Activated CD4-positive, alpha-beta memory T cell treated with anti-CD3 and anti-CD28 coated beads, Interleukin-2, amount 10 ng/mL, durations not matched to agents 7 days and 5 days (primary cell): ENCODE results near the gene EMID1. TPM values are rescaled to one million over a fixed set of nuclear protein-coding genes. Genes with fewer than 3 reads are reported as not detected.

Source experiments
- CTCF ChIA-PET: fragments of 350-600 bp; sonication (Branson Sonifier 250); formaldehyde crosslinking; loops from one replicate; lab custom pipeline; 2021; ENCODE audit warnings: antibody characterized with exemption, inconsistent platforms; lab: Charles Lee
- POLR2A ChIA-PET: fragments of 350-600 bp; sonication (Branson Sonifier 250); formaldehyde crosslinking; loops from one replicate; lab custom pipeline; 2021; ENCODE audit warnings: antibody characterized with exemption; lab: Charles Lee
- DNase-seq: peaks from one replicate; pipeline ENCODE4 v3.0.0-alpha.2; 2020
- H3K27ac Mint-ChIP-seq: one replicate; pipeline ENCODE4 v1.8.0; 2021; ENCODE audit warnings: mild to moderate bottlenecking, mixed read lengths
- H3K27me3 Mint-ChIP-seq: one replicate; pipeline ENCODE4 v1.8.0; 2021; ENCODE audit warnings: mixed read lengths
- H3K36me3 Mint-ChIP-seq: one replicate; pipeline ENCODE4 v1.8.0; 2021; ENCODE audit warnings: low read depth, mixed read lengths
- H3K4me1 Mint-ChIP-seq: one replicate; pipeline ENCODE4 v1.8.0; 2021; ENCODE audit warnings: mixed read lengths
- H3K4me3 Mint-ChIP-seq: one replicate; pipeline ENCODE4 v1.8.0; 2021; ENCODE audit warnings: mild to moderate bottlenecking, mixed read lengths
- H3K9me3 Mint-ChIP-seq: one replicate; pipeline ENCODE4 v1.8.0; 2021; ENCODE audit warnings: mixed read lengths
- total RNA-seq, 2 experiments: library from RNA; stranded (reverse); gene quantifications; one replicate each; pipeline ENCODE4 v1.2.3, GENCODE V29; 2021

Gene EMID1
- total RNA-seq, 2 experiments from 2014 or later, result 0.18 TPM; not detected in 1

- Mint-ChIP-seq H3K27ac (no peak overlapping the region), H3K4me3 (no peak overlapping the region), H3K36me3 (peaks cover 83% of the 10 kb centered on the region), H3K27me3 (no peaks in the 10 kb centered on the region), H3K4me1 (peaks cover 12% of the 10 kb centered on the region), H3K9me3 (no peaks in the 10 kb centered on the region)
- CTCF ChIA-PET, result interaction anchor here (1.7 kb wide), 1 partner anchor 25 kb away, joined by 5 read pairs; no protein-coding TSS in a partner anchor
- POLR2A ChIA-PET, result interaction anchor here (2.4 to 3.9 kb wide), 2 partner anchors 15 to 18 kb away, joined by 6 to 28 read pairs; partner anchors contain the start of gene EWSR1
- no peak for DNase-seq
These were observed 83.1 kb downstream of the EMID1 start for GRCh38 chr22:29288837-29289236.

DNA sequence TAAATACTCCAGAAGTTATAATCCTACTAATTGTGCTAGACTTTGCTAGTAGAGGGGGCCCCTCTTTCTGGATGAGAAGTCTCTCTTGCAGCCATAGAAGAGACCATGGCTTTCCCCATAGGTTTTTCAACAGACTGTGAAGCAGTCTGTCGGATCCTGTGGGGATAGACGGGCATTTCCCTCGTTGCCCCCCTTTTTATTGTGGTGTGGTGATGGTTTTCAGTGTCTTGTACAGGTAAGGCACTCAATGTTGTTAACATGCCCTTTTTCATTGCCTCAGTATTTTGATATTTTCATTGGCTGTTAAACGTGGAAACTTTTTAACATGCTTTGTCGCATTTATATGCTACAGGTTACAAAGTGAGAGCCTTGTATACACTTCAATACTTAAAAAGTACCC is 84.4 kb downstream of the EMID1 start:
- POLR2A ChIA-PET, result interaction anchor here (1.0 to 1.2 kb wide), 3 partner anchors 11 to 17 kb away, joined by 3 read pairs; no protein-coding TSS in a partner anchor
- Mint-ChIP-seq H3K4me3 (no peak overlapping the region), H3K27ac (no peak overlapping the region), H3K36me3 (peaks cover 86% of the 10 kb centered on the region), H3K27me3 (no peaks in the 10 kb centered on the region), H3K4me1 (peaks cover 9% of the 10 kb centered on the region), H3K9me3 (no peaks in the 10 kb centered on the region)
- CTCF ChIA-PET, result no interaction called here
- DNase-seq, result no peak

- H3K9me3 Mint-ChIP-seq, result no peaks in the 10 kb centered on the region
- H3K36me3 Mint-ChIP-seq, result peaks cover 85% of the 10 kb centered on the region
- H3K27me3 Mint-ChIP-seq, result no peaks in the 10 kb centered on the region
- ChIA-PET CTCF (no interaction called here), POLR2A (interaction anchor here (1.0 to 1.2 kb wide), 3 partner anchors 10 to 18 kb away, joined by 3 read pairs; no protein-coding TSS in a partner anchor)
- H3K4me3 Mint-ChIP-seq, result no peak overlapping the region
- H3K4me1 Mint-ChIP-seq, result peaks cover 9% of the 10 kb centered on the region
- no peak overlapping the region for H3K27ac Mint-ChIP-seq
- DNase-seq, result no peak
These were observed 85.5 kb downstream of the EMID1 start for GRCh38 chr22:29291215-29291614.

GRCh38 chr22:29292379-29292778 is 86.7 kb downstream of the EMID1 start:
- Mint-ChIP-seq H3K4me3 (no peak overlapping the region), H3K9me3 (no peaks in the 10 kb centered on the region), H3K4me1 (peaks cover 7% of the 10 kb centered on the region), H3K36me3 (peaks cover 82% of the 10 kb centered on the region), H3K27me3 (no peaks in the 10 kb centered on the region), H3K27ac (no peak overlapping the region)
- ChIA-PET CTCF (no interaction called here), POLR2A (interaction anchor here (1.2 kb wide), 1 partner anchor 11 kb away, joined by 3 read pairs; no protein-coding TSS in a partner anchor)
- DNase-seq, result no peak

GRCh38 chr22:29298641-29299040 is 92.9 kb downstream of the EMID1 start:
- Mint-ChIP-seq H3K27ac (no peak overlapping the region), H3K4me1 (peaks cover 4% of the 10 kb centered on the region), H3K36me3 (peaks cover 61% of the 10 kb centered on the region), H3K4me3 (no peak overlapping the region), H3K9me3 (no peaks in the 10 kb centered on the region), H3K27me3 (no peaks in the 10 kb centered on the region)
- POLR2A ChIA-PET, result no interaction called here
- CTCF ChIA-PET, result no interaction called here
- no peak for DNase-seq

- CTCF ChIA-PET, result no interaction called here
- no peak for DNase-seq
- H3K27me3 Mint-ChIP-seq, result no peaks in the 10 kb centered on the region
- no peak overlapping the region for H3K4me3 Mint-ChIP-seq
- POLR2A ChIA-PET, result no interaction called here
- peaks cover 55% of the 10 kb centered on the region for H3K36me3 Mint-ChIP-seq
- H3K4me1 Mint-ChIP-seq, result peaks cover 4% of the 10 kb centered on the region
- H3K27ac Mint-ChIP-seq, result peak overlapping the region; percentile 31
- H3K9me3 Mint-ChIP-seq, result no peaks in the 10 kb centered on the region
These were observed 93.6 kb downstream of the EMID1 start for GRCh38 chr22:29299136-29299900.

- Mint-ChIP-seq H3K4me3 (no peak overlapping the region), H3K4me1 (peaks cover 6% of the 10 kb centered on the region), H3K27me3 (peaks cover 2% of the 10 kb centered on the region), H3K9me3 (no peaks in the 10 kb centered on the region), H3K36me3 (peaks cover 48% of the 10 kb centered on the region), H3K27ac (no peak overlapping the region)
- no peak for DNase-seq
- POLR2A ChIA-PET, result interaction anchor here (1.1 to 1.6 kb wide), 4 partner anchors 14 to 58 kb away, joined by 3 to 5 read pairs (median 4); no protein-coding TSS in a partner anchor
- CTCF ChIA-PET, result no interaction called here
These were observed 94.7 kb downstream of the EMID1 start for GRCh38 chr22:29300467-29300806.

DNA sequence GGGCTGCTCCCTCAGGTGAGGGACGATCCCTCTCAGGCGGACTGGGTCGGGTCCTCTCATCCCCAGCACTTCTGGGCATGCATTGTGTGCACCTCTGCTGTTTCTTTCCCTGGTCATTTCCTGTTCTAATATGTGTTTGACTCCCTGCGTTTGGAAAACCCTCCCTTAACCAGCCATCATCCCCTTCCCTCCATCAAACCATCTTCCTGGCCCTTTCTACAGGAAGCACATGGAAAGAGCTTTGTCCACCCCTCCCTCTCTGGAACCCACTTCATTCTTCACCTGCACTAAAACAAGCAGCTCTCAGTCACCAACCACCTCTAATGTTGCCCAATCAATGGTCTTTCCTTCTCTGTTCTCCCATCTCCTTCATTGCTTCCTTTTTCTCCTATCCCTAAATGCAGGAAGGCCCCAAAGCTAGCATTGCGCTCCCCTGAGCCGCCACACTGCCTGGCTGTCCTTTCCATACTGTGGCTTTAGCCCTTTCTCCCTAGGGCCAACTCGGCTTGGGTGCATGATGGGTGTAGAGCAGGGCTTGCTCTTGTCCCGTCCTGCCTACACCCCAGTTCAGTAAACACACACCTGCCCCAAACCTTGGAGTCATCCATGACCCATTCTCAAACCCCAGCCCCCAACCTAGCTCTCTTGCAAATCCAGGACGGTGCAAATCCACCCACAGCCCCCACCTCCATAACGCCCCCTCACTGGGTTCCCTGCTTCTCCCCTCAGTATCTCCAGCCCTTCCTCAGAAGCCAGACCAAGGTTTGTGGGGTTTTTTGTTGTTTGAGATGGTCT is 95.3 kb downstream of the EMID1 start:
- Mint-ChIP-seq H3K4me3 (no peak overlapping the region), H3K9me3 (no peaks in the 10 kb centered on the region), H3K4me1 (peaks cover 8% of the 10 kb centered on the region), H3K36me3 (peaks cover 42% of the 10 kb centered on the region), H3K27ac (peak overlapping the region; percentile 61), H3K27me3 (peaks cover 4% of the 10 kb centered on the region)
- ChIA-PET POLR2A (interaction anchor here (1.1 to 1.7 kb wide), 9 partner anchors 10 to 58 kb away, joined by 3 to 5 read pairs (median 4); partner anchors contain the start of gene EWSR1), CTCF (no interaction called here)
- DNase-seq, result no peak

DNA sequence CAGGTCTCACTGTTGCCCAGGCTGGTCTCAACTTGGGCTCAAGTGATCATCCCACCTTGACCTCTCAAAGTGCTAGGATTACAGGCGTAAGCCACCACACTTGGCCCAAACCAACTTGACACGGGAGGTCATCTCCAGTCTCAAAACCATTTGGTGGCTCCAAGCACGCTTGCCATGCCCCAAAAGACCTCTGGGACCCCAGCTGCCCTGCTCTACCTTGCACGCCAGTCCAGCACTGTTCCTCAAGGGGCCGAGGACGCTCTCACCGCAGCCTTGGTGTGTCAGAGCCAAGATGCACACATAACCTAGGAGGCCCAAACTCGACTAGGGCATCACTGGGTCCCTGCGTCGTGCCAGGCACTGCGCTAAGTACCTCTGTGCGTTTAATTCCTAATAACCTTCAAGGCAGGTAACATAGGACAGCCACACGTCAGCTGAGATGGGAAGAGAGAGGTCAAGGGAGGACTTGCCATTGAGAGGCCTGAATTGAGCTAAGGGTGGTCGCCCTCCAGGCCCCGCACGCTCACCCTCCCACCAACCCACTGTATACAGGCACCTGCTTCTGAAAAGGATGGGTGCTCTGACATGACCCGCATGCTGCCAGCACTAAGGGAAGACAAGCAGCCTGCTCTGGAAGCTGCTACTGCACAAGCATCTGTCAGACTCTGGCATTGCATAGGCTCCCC is 96.2 kb downstream of the EMID1 start:
- ChIA-PET CTCF (no interaction called here), POLR2A (interaction anchor here (0.6 to 2.4 kb wide), 11 partner anchors 11 to 57 kb away, joined by 3 to 7 read pairs (median 4); partner anchors contain the start of gene EWSR1)
- Mint-ChIP-seq H3K27me3 (peaks cover 4% of the 10 kb centered on the region), H3K4me1 (peaks cover 14% of the 10 kb centered on the region), H3K9me3 (no peaks in the 10 kb centered on the region), H3K4me3 (no peak overlapping the region), H3K36me3 (peaks cover 37% of the 10 kb centered on the region), H3K27ac (peak overlapping the region; percentile 44)
- DNase-seq, result no peak

DNA sequence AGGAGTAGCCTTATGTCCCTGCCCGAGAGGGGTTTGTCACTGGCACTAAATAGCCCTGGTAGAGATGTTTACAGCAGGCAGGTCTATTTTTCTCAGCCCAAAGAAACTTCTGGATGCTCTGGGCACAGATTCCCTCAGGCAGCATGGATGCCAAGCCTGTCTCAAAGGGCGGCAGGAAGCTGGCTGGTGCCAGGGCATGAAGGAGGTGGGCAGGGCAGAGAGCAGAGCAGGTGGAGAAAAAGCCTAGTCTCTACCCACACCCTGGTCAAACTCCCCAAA is 96.6 kb downstream of the EMID1 start:
- no peaks in the 10 kb centered on the region for H3K9me3 Mint-ChIP-seq
- H3K4me1 Mint-ChIP-seq, result peaks cover 15% of the 10 kb centered on the region
- no peak for DNase-seq
- CTCF ChIA-PET, result interaction anchor here (1.5 kb wide), 1 partner anchor 15 kb away, joined by 3 read pairs; no protein-coding TSS in a partner anchor
- no peak overlapping the region for H3K27ac Mint-ChIP-seq
- POLR2A ChIA-PET, result interaction anchor here (0.6 to 2.4 kb wide), 4 partner anchors 11 to 24 kb away, joined by 3 to 7 read pairs (median 4); no protein-coding TSS in a partner anchor
- H3K27me3 Mint-ChIP-seq, result peaks cover 4% of the 10 kb centered on the region
- H3K4me3 Mint-ChIP-seq, result no peak overlapping the region
- peaks cover 33% of the 10 kb centered on the region for H3K36me3 Mint-ChIP-seq

DNA sequence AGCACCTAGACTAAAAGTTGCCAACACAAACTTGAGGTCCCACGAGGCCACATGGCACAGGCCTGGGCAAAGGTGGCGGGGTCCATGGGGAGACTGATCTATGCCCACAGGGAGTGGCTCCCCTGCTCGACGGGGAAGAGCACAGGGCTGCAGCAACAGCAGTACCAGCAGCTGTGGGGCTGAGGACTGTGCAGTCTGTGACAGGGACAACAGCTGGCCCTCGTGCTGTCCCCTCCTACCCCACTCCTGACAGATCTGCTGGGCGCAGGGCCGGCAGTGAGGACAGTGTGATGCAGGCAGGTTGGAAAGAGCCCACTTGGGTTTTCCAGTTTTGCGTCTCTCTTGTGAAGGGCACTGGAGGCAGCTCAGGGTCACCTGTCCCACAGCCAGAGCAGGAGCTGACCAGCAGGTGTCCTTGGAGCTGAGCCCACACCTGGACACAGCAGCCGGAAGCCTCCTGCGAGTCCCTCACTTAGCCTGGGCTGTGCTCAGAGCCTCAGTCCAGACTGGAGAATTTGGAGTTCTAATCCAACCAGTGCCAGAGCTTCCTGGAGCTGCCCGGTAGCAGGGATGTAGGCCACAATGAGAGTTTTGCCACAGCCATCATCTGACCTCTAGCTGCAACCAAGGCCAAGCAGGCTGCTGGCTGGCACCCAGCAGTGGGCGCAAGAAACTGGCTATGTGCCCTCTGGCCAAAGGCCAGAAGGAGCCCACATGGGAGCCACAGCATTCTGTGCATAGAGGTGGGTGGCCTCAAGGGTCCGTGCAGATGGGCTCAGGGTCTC is 97.2 kb downstream of the EMID1 start:
- peaks cover 20% of the 10 kb centered on the region for H3K4me1 Mint-ChIP-seq
- POLR2A ChIA-PET, result interaction anchor here (1.0 to 2.4 kb wide), 6 partner anchors 9 to 36 kb away, joined by 3 to 7 read pairs (median 4); no protein-coding TSS in a partner anchor
- no peak overlapping the region for H3K4me3 Mint-ChIP-seq
- no peaks in the 10 kb centered on the region for H3K9me3 Mint-ChIP-seq
- no peak for DNase-seq
- peaks cover 4% of the 10 kb centered on the region for H3K27me3 Mint-ChIP-seq
- CTCF ChIA-PET, result interaction anchor here (1.1 to 1.9 kb wide), 4 partner anchors 8 to 14 kb away, joined by 3 to 6 read pairs (median 5); no protein-coding TSS in a partner anchor
- H3K36me3 Mint-ChIP-seq, result peaks cover 31% of the 10 kb centered on the region
- H3K27ac Mint-ChIP-seq, result no peak overlapping the region

DNA sequence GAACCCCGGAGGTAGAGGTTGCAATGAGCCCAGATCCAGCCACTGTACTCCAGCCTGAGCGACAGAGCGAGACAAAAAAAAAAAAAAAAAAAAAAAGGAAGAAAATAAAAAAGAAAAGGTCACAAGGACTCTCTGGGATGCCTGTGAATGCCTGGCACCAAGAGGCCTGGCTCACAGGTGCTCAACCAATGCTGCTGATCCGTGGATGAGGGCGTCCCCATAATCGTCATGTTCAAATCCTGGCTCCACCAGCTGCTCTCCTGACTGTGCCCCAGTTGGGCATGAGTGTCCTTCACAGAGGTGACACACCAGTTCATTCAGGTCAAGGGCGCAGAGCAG is 100.1 kb downstream of the EMID1 start:
- Mint-ChIP-seq H3K36me3 (peaks cover 13% of the 10 kb centered on the region), H3K9me3 (no peaks in the 10 kb centered on the region), H3K4me3 (peak overlapping the region; percentile 72), H3K4me1 (peaks cover 45% of the 10 kb centered on the region), H3K27ac (no peak overlapping the region), H3K27me3 (peaks cover 4% of the 10 kb centered on the region)
- ChIA-PET CTCF (interaction anchor here (0.7 to 1.4 kb wide), 8 partner anchors 11 to 1829 kb away, joined by 3 to 6 read pairs (median 4); no protein-coding TSS in a partner anchor), POLR2A (interaction anchor here (0.6 to 2.3 kb wide), 10 partner anchors 8 to 82 kb away, joined by 3 to 9 read pairs (median 4); partner anchors contain the start of genes AP1B1 and EWSR1)
- no peak for DNase-seq
